GM10847 (cell line): ENCODE data around the gene STAT2.

Experiments used
- POLR2A ChIP-seq: IDR thresholded peaks from 2 replicates; pipeline ENCODE4 v1.6.1; 2011; ENCODE audit not compliant: insufficient read length; ENCODE audit errors: extremely low read depth

STAT2 gene

GRCh38 chr12:56333197-56333678, 26.7 kb downstream of the STAT2 start:
- TF ChIP-seq POLR2A: no peak

GRCh38 chr12:56332512-56333196, 27.3 kb downstream of the STAT2 start:
- TF ChIP-seq POLR2A: no peak

DNA sequence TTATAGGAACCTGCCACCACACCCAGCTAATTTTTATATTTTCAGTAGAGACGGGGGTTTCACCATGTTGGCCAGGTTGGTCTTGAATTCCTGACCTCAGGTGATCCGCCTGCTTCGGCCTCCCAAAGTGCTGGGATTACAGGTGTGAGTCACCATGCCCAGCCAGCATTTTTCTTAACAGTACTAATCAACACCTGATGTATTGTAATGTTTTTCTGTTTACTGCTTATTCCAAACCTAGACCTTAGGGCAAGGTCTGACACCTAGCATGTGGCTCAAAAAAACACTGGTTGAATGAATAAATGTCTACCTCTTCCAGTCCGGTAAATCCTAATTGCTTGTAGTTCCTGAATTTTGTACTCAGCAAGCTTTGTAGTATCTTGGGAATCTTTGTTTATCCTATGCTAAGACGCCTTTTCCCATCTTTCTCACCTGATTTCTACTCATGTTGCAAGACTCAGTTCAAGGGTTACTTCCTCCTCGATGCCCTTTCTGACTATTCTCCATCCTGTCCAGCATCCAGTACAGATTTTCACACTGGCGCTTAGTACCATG, 28.9 kb downstream of the STAT2 start:
- no peak for TF ChIP-seq POLR2A

GRCh38 chr12:56326533-56326932, 33.4 kb downstream of the STAT2 start:
- TF ChIP-seq POLR2A: no peak

DNA sequence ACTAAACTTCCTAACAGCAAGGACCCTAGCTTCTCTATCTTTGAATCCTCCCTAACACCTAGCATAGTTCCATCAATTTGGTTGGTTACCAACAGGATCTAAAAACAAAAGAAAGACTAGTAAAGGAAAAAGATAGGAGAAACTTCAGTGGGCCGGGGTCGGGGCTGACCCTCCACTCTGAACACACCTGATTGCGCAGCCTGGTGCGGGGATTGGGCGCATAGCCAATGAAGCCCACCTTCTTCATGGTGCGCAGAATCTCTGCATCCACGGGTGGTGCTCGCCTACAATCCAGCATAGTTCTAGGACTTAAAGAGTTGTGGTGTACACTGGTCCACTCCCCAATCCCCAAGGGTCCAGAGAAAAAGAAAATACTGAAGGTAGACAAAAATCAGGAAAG, 33.8 kb downstream of the STAT2 start:
- no peak for TF ChIP-seq POLR2A

DNA sequence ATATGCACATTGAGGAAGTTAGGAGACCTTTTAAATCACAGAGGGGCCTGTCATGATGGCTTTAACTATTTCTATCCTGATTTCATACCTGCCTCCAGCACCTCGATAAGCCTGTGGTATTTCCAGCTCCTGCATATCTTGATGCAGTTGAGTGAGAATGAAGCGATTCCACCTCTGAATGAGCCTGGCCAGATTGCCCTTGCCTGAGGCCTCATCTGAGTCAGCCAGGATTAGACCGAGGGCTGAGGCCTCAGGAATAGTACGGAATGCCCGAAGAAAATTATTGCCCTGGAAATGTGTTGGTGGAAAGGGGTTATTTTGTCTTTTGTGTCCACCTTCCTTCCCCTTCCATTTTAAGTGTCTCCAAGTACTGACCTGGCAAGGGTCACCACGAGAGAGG, 35.7 kb downstream of the STAT2 start:
- no peak for TF ChIP-seq POLR2A

DNA sequence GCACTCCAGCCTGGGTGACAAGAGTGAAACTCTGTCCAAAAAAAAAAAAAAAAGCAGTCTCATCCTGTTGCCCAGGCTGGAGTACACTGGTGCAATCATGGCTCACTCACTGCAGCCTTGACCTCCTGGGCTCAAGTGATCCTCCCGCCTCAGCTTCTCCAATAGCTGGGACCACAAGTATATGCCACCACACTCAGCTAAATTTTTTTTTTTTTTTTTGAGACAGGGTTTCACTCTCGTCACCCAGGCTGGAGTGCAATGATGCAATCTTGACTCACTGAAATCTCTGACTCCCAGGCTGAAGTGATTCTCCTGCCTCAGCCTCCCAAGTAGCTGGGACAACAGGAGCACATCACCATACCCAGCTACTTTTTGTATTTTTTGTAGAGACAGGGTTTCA, 38.9 kb downstream of the STAT2 start:
- no peak for TF ChIP-seq POLR2A

DNA sequence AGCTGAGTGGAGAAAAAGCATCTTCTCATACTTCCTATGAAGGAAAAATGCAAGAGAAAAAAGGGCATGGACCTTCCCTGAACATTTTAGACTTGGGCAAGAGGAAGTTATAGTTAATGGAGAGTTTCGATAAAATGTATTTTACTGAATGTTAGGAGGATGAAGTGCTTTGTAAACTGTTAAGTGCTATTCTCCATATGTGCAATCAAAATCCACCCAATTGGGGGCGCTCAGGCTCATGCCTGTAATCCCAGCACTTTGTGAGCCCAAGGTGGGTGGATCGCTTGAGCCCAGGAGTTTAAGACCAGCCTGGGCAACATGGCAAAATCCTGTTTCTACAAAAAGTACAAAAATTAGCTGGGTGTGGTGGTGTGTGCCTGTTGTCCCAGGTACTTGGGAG, 42.2 kb downstream of the STAT2 start:
- TF ChIP-seq POLR2A: no peak

DNA sequence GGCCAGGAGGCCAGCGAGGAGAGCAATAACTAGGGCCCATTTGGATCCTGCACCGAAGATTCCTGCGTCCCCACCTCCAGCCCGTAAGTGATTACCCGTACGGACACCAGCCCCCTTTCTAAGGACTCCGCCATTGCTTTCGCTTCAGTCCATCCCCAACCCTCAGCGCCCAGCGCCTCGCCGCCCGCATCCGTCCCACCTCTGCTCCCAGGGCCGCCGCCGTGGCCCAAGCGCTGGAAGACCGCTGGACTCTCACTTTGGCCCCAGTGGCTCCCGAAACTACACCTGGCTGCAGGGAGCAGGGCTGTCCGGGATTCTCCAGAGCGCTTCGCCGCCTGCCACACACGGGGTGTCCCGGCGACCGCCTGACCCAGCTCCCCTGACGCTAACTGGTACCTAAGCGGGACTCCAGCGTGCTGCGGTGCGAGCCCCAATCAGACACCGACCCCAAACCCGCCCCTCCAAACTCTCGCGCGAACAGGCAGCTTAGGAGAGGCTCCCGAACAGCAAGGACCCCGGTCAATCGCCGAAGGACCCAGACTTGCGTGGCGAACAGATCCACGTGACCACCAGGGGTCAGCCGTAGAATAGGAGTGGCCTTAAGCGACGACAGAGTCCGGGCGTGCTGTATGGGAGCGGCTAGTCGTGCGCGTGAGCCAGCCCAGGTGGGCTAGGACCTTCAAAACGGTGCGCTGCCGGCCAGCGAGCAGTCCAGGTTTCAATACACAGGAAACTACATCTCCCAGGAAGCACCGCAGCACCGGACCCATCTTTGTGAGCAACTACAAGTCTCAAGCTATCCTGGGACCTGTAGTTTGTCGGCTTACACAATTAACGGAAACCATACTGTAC, 44.1 kb downstream of the STAT2 start, which contains the start of gene CNPY2:
Gene CNPY2, minus strand, starts transcription at position 367 of the 852 bp plus-strand sequence. CDS start 771 bp downstream, outside the sequence.
- TF ChIP-seq POLR2A: peak; percentile 87

GRCh38 chr12:56315249-56315621, 44.7 kb downstream of the STAT2 start:
- no peak for TF ChIP-seq POLR2A

DNA sequence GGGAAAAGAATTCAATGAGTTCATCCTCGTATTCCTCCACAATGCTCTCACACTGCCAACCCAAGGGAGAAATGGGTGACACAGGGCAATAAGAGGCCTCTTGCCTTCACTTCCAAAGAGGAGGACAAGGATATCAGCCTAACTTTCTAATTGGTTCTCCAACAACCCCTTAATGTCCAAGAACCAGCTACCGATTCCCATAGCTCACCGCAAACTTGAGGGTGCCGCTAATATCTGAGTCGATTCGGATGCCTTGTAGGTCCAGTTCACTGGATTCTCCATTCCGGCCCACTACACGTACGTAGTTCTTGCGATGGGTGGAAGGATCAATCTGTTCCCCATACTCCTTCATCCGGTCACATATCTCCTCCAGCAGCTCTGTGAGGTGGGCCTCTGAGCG, 48.9 kb downstream of the STAT2 start:
- TF ChIP-seq POLR2A: no peak

DNA sequence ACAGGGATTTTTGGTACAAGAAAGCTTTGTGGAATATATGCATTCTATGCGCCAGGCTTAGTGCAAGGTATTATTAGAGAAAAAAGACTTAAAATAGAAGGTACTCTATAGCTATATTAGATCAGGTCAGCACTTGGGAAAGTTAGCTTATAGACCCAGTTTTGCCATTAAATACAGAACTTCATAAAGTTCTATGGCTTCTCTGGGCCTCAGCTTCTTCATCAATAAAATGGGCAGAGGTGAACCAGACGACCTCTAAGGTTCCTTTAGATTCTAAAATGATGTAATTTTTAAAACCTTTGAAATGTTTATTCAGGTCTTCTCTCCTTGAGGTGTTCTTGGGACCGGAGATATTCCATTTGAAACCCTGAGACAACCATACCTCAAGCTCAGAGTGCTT, 51.2 kb downstream of the STAT2 start:
- no peak for TF ChIP-seq POLR2A

GRCh38 chr12:56307221-56307965, 52.5 kb downstream of the STAT2 start:
- TF ChIP-seq POLR2A: no peak

- no peak for TF ChIP-seq POLR2A
Measured at GRCh38 chr12:56304872-56305590, 54.9 kb downstream of the STAT2 start.

GRCh38 chr12:56304276-56304675, 55.6 kb downstream of the STAT2 start:
- TF ChIP-seq POLR2A: no peak
